GM18867 (cell line): ENCODE data around the gene SPNS1.
"Not testable (repeated sequence)": the region's sequence is repeated elsewhere in the genome, so short reads cannot be mapped to it uniquely, and the experiment has no call there.

Experiments
- ATAC-seq: cut with Tn5 transposase; IDR thresholded peaks from one replicate; pipeline ENCODE4 v1.9.1; 2021; ENCODE audit warnings: mild to moderate bottlenecking, moderate library complexity; ENCODE audit not compliant: unreplicated experiment

SPNS1 gene

DNA sequence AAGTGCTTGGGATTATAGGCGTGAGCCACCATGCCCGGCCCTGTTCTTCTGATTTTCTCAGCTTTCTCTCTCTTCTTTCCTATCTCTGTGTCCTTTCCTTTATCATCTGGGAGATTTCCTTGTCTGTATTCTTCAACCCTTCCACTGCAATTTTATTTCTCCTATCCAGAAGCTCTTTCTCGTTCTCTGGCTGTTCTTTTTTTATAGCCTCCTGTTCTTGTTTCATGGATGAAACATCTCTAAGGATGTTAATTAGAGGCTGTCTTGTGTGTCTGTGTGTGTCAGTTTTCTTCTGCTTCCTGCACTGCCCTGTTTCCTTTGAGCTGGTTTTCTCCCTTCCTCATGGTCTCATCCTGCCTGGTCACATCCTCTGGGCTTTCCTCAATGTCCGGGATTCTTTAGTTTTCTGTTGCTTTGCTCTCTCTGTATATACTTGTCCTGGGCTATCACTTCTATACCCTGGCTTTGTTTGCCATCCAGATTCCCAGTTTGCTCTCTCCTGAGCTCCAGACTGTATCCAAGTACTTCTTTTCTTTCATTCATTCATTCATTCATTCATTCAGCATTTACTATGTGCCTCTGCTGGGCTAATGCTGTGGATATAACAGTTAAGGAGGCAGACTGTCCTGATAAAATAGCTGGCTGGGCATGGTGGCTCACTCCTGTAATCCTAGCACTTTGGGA, 12.7 kb downstream of the SPNS1 start:
- ATAC-seq: no peak

DNA sequence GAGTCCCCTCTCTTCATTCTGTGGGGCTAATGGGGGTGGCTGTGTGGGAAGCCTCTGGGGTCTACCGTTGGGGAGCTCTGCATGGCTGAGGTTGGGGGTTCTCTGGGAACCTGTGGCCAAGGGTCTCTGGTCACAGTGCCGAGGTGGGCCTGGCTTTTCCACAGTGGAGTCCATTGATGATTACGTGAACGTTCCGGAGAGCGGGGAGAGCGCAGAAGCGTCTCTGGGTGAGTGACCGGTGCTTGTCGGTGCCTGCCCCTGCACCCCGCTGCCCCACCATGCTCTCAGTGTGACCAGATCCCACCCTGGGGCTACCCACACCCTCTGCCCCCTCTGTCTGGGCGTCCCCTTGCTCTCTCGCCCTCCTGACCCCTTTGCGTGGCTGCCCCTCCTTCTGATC, 14.8 kb downstream of the SPNS1 start:
- ATAC-seq: no peak

DNA sequence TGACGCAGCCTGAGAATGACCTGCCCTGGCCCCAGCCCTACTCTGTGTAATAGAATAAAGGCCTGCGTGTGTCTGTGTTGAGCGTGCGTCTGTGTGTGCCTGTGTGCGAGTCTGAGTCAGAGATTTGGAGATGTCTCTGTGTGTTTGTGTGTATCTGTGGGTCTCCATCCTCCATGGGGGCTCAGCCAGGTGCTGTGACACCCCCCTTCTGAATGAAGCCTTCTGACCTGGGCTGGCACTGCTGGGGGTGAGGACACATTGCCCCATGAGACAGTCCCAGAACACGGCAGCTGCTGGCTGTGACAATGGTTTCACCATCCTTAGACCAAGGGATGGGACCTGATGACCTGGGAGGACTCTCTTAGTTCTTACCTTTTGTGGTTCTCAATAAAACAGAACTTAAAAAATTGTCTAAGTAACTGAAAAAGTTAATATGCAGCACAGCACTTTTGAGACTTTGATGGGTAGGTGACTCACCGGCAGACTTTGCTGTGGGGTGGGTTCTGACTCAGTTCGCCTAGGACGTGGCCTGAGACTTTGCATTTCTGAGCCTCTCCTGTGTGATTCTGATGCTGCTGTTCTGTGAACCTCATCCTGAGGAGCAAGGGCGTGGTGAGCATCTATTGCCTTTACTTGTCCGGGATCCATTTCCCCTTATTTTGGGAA, 15.9 kb downstream of the SPNS1 start:
- ATAC-seq: no peak

DNA sequence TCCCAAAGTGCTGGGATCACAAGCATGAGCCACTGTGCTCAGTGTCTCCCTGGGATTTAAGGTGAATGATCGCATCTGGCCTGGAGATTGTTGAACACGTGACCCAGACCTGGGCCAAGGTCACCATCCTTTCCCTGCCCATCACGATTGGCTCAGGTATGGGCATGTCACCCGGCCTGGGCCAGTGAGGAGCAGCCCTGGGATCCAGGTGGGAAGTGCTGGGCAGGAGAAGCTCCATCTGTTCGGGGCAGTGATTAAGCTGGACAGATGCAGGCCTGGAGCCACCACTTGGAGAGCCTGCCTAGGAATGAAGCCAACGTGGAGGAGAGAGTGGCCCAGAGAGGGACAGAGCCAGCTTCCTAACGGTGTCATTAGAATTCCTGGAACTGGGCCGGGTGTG, 17.1 kb downstream of the SPNS1 start:
- no peak for ATAC-seq

DNA sequence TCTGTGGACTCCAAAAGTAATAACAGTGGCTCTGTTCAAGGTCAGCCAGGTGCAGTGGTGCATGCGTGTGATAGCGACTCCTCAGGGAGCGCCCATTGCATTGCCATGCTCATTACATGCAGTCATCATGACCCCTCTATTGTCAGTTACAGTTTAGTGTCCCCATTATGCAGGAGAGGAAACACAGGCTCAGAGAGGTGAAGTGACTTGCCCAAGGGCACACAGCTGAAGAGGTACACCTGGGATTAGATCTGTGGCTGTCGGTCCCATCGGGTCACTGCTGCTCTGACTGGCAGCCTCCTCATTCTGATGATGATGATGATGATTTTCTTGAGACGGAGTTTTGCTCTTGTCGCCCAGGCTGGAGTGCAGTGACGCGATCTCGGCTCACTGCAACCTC, 17.9 kb downstream of the SPNS1 start:
- no peak for ATAC-seq

DNA sequence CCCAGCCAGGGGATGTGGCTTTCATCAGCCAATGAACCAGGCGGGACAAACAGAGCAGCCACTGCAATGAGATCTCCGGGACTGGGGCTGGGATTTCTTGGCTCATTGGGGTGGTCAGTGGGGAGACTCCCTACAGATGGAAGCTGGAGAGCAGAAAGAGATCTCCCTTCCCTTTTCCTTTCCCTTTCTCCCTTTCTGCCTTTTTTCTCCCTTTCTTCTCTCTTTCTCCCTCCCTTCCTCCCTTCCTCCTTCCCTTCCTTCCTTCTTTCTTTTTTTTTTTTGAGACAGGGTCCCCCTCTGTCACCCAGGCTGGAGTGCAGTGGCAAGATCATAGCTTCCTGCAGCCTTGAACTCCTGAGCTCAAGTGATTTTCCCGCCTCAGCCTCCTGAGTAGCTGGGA, 24.3 kb downstream of the SPNS1 start:
- no peak for ATAC-seq

DNA sequence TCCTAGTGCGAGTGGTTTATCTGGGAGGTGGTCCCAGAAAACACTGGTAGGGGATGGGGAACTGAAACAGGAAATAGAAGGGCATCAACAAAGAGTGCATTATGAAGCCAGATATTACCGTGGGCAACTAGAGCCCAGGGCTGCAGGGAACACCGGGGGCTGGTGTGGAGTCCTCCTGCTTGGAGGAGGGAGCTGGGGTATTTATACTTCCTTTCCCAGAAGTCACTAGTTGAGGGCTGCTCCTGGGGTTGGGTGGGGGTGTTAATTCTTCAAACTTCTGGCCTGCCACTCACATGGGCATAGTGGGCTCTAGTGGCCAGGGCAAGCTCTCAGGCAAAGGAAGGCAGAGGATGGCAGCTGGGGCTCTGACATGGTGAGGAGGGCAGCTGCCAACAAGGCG, 25.0 kb downstream of the SPNS1 start:
- ATAC-seq: no peak

DNA sequence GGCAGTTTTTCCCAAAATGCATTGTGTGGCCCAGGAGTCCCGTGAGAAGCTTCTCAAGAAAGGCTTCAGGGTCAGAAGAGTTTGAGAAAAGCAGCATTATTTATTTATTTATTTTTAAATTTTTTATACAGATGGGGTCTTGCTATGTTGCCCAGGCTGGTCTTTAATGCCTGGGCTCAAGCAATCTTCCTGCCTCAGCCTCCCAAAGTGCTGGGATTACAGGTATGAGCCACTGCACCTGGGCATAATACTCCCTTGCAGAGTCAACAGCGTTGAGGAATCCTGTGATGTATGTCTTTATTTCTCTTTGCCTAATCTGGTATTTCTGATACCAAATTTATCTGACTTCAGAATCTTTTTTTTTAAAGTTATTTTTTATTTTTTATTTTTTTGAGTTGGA, 25.4 kb downstream of the SPNS1 start:
- ATAC-seq: no peak

DNA sequence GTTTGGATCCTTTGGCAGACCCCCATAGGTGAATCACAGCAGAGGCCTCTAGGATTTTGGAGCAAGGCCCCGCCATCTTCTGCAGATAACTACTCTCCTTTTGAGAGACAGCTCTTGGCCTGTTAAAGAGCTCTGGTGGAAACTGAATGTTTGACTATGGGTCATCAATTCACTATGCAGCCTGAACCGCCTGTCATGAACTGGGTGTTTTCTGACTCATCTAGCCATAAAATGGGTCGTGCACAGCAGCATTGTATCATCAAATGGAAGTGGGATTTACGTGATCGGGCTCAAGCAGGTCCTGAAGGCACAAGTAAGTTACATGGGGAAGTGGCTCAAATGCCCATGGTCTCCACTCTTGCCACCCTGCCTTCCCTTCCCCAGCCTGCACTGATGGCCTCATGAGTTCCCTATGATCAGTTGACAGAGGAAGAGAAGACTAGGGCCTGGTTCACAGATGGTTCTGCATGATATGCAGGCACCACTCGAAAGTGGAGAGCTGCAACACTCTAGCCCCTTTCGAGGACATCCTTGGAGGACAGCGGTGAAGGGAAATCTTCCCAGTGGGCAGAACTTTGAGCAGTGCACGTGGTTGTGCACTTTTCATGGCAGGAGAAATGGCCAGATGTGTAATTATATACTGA, 30.0 kb downstream of the SPNS1 start:
- not testable (repeated sequence) for ATAC-seq

DNA sequence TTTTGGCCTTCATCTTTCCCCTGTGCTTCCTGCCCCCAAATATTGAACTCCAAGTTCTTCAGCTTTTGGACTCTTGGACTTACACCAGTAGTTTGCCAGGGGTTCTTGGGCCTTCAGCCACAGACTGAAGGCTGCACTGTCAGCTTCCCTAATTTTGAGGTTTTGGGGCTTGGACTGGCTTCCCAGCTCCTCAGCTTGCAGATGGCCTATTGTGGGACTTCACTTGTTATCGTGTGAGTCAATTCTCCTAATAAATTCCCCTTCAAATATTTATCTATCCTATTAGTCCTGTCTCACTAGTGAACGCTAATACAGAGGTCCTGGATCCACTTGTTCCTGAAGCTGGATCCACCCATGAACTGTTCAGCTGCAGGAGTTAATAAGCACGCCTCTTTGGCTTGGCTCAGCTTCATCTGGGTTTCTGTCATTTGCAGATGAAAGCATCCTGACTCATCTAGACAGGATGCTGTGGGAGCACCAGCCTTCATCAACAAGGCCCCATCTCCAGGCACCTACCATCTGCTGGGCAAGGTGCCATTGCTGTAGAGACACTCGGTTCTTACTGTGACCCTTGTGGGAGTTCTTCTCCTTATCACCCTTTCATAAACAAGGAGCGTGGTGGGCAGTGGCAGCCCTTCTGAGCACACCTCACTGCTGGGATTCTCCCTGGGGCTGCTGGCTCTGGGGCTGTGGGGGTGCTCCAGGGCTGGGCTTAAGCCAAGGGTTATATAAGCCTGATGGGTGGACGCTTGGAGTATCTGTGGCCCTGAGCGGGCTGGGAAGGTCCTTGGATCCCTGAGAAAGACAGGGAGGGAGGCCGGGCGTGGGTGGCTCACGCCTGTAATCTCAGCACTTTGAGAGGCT, 33.4 kb downstream of the SPNS1 start:
- ATAC-seq: no peak

DNA sequence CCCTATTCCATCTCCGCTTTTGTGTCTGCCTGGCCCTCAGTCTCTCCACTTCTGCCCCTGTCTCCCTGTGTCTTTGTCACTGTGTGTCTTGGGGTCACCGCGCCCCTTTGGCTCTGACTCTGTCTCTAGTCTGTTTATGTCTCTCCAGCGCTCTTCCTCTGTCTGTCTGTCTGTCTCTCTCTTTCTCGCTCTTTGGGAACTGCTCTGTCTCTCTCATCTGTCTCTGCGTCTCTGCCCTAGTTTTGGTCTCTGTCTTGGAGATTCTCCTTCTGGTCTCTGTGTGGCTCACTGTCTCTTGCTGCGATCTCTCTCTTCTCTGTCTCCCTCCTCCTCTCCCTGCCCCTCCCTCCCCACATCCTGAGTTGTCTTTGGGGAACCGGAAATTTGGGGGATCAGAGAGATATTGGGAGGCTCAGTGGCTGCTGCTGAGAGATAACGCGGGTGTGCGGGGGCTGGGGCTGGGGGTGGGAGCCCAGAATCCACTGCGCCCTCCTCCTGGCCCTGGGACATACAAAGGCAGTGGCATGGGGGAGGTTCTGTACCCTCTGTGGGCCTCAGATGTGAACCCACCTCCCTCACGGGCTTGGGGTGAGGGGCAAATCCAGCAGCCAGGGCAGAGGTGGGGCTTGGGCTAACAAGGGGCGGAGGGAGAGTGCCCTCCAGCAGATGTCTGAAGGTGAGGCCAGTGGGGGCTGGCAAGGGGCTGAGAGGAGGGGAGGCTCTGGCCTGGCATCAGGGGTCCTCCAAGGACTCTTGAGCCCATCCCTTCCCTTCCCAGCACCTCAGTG, 34.7 kb downstream of the SPNS1 start:
- no peak for ATAC-seq

DNA sequence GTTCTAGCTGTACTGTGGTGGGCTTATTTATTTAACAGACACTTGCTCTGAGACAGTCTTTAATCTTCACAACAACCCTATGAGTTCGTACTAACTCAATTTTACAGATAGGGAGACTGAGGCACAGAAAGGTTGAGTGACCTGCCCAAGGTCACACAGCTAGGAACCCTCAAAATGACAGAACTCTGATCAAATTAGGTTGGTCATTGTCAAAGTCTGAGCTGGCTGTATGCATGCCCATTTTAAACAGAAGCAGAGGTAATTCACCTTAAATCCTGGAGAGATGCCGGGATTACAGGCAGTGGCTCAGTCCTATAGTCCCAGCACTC, 35.2 kb downstream of the SPNS1 start:
- no peak for ATAC-seq

DNA sequence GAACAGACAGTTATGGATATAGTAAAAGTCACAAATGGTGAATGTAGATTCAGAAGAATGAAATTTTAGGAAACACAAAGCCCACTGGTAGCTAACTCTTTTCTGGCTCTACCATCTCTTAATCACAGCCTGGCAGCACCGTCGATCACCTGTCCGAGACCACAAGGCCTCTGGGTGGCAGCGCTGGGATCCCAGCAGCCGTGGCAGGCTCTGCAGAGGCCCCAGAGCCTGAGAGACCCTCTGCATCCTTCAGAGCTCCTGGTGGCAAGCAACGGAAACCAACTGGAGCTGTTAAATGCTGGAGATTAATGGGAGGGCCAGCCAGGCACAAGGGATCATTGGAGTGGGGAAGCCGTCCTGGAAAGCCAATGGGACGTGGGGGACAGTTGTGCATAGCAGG, 36.5 kb downstream of the SPNS1 start:
- no peak for ATAC-seq

DNA sequence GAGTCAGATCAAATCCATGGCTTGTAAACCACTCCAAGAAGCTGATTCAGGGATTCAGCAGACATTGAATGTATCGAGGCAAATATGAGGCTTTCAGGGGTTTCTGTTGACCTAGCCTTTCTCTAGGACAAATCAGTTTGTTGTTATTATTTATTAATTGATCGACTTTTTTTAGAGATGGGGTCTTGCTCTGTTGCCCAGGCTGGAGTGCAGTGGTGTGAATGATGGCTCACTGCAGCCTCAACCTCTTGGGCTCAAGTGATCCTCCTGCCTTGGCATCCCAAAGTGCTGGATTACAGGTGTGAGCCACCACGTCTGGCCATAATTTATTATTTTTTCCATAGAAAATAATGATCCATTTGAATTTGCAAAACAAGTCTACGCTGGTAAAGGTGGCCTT, 37.3 kb downstream of the SPNS1 start:
- no peak for ATAC-seq

DNA sequence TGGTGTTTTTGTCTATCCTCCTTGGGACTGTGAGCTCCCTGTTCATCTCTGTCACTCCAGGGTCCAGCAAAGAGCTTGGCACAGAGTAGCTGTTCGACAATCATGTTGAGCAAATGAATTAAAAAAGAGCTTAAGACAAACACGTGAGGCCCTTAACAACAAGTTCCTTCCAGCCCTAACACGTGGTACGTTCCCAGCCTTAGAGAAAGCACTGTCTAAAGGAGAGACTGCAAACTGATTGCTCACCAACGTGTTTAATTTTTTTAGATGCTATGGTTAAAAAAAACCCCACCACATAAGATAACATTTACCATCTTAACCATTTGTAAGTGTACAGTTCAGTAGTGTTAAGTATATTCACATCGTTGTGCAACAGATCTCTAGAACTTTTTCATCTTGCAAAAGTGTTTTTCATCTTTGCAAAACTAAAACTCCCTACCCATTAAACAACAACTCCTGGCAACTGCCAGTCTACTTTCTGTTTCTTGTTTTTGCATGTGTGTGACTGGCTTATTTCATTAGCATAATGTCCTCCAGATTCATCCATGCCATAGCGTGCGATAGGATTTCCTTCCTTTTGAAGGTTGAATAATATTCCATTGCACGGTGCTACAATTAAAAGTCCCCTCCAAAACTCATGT, 38.5 kb downstream of the SPNS1 start:
- no peak for ATAC-seq

DNA sequence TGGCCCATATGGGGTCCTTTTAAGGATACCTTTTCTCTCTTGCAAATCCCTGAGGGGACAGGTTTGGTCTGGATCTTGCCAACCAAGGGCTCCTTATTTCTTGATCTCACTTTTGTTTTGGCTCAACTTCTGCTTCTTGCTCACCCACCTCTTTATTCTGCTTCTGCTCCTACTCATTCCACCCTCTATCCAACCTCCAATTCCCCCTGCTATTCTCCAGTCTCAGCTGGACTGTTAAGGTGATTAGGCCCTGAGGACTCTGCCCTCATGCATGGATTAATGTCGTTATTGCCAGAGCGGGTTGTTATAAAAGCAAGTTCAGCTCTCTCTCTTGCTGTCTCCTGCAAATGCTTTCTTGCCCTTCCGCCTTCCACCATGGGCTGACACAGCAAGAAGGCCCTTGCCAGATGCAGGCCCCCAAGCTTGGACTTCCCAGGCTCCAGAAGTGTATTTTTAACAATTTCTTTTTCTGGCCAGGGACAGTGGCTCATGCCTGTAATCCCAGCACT, 40.0 kb downstream of the SPNS1 start:
- no peak for ATAC-seq

DNA sequence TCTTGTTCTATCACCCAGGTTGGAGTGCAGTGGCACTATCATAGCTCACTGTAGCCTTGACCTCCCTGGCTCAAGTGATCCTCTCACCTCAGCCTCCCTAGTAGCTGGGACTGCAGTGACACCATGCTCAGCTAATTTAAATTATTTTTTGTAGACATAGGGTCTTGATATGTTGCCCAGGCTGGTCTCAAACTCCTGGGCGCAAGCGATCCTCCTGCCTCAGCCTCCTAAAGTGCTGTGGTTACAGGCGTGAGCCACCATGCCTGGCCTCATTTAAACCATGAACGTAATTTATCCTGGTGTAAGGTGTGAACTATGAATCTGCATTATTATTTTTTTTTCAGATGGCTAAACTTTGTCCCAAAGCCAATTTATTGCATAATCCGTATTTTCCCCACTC, 47.6 kb downstream of the SPNS1 start:
- no peak for ATAC-seq

DNA sequence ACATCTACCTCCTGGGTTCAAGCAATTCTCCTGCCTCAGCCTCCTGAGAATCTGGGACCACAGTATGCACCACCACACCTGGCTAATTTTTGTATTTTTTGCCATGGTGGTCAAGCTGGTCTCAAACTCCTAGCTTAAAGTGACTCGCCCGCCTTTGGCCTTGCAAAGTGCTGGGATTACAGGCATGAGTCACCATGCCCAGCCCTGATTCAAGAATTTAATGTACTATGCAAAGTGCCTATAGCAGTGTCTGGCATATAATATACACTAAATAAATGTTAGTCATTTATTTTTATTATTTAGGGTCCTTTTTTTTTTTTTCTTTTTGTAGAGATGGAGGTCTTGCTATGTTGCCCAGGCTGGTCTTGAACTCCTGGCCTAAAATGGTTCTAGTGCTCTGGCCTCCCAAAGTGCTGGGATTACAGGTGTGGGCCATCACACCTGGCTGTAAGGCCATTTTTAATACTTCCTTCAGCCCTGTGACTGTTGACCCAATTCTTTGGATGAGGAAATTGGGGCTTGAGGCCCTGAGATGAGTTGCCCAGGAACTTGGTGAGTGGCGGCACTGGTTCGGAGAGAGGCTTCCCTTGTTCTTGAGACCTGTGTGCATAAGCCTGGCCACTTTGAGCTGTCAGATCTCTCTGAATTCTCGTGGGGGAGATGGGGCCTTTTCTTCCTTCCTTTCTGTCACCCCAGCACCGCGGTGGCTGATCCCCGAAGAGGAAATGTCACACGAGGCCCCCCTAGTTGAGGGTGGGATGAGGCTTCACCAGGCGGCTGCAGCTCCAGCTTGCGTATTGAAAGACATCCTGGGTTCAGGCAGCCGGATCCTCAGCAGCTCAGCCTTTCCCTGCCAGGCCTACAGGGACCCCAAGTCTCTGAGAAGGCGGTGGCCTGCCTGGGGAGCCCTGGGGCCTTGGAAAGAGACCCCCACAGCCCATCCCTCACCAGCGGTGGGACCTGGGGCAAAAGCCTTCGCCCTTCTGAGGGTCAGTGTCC, 49.0 kb downstream of the SPNS1 start:
- no peak for ATAC-seq

DNA sequence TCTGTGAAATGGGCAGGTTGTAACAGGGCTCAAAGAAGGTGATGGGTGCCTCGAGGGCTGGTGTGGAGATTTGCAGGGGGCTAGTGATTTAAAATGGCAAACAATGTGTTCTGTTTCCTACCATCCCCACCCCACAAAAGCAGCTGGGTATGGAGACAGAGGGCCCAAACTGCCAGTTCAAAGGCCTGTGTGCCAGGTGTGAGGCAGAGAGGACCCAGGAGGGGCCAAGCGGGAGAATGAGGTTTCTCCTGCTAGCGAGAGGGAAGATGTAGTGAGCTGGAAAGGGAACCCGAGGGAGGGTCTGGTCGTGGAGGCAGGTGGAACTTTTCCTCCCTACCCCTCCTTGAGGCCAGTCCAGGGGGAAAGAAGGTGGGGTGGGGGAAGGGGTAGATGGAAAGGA, 49.7 kb downstream of the SPNS1 start:
- ATAC-seq: no peak
